ENCODE measurements around the gene SOX5.

Gene SOX5

DNA sequence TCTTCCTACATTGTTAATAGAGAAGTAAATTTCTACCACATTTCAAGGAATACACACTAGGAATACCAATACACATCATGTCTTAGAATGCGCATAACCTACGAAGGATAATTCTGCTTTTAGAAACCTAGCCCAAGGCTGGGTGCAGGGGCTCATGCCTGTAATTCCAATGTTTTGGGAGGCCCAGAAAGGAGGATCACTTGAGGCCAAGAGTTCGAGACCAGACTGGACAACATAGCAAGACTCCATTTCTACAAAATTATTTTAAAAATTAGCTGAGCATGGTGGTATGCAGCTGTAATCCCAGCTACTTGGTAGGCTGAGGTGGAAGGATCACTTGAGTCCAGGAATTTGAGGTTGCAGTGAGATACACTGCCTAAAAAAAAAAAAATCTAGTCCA is 206.9 kb downstream of the SOX5 start:
- TF ChIP-seq, protein P1, sequence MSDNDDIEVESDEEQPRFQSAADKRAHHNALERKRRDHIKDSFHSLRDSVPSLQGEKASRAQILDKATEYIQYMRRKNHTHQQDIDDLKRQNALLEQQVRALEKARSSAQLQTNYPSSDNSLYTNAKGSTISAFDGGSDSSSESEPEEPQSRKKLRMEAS (IDR thresholded peaks at IDR 0.05; ENCODE audit: low read depth, low read length): no peak
- TF ChIP-seq MYC (IDR thresholded peaks at IDR 0.05; ENCODE audit: low read depth, low read length) (no peak), POLR2A (IDR thresholded peaks at IDR 0.05; ENCODE audit: extremely low read depth, insufficient read length) (no peak)
- TF ChIP-seq, protein P2, sequence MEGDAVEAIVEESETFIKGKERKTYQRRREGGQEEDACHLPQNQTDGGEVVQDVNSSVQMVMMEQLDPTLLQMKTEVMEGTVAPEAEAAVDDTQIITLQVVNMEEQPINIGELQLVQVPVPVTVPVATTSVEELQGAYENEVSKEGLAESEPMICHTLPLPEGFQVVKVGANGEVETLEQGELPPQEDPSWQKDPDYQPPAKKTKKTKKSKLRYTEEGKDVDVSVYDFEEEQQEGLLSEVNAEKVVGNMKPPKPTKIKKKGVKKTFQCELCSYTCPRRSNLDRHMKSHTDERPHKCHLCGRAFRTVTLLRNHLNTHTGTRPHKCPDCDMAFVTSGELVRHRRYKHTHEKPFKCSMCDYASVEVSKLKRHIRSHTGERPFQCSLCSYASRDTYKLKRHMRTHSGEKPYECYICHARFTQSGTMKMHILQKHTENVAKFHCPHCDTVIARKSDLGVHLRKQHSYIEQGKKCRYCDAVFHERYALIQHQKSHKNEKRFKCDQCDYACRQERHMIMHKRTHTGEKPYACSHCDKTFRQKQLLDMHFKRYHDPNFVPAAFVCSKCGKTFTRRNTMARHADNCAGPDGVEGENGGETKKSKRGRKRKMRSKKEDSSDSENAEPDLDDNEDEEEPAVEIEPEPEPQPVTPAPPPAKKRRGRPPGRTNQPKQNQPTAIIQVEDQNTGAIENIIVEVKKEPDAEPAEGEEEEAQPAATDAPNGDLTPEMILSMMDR (IDR thresholded peaks at IDR 0.05; ENCODE audit: low read depth, low read length): no peak
- H3K4me3 ChIP-seq (ENCODE audit: low read depth, low read length): no peak overlapping the region
- DNase-seq (ENCODE audit: low read depth): no peak

DNA sequence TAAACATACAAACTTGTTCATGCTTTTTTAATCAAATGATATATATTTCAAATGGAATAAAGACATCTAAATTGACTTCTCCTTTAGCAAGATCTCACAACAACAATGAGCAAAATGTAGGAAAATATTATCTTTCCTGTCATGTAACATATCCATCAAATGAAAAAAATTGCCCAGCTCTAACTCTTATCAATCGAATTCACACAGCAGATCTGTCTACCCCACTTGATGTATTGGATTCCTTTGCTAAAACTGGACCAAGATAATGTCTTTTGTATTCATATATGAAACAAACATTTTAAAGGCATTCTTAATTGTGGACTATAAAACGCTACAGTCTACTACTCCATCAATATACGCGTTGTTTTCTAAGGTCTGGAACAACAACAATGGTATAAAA is 218.0 kb downstream of the SOX5 start:
- no peak overlapping the region for H3K4me3 ChIP-seq (ENCODE audit: low read depth, low read length)
- no peak for DNase-seq (ENCODE audit: low read depth)
- TF ChIP-seq MYC (IDR thresholded peaks at IDR 0.05; ENCODE audit: low read depth, low read length): no peak
- TF ChIP-seq, protein P2 (IDR thresholded peaks at IDR 0.05; ENCODE audit: low read depth, low read length): no peak
- TF ChIP-seq POLR2A (IDR thresholded peaks at IDR 0.05; ENCODE audit: extremely low read depth, insufficient read length): no peak
- TF ChIP-seq, protein P1 (IDR thresholded peaks at IDR 0.05; ENCODE audit: low read depth, low read length): no peak

DNA sequence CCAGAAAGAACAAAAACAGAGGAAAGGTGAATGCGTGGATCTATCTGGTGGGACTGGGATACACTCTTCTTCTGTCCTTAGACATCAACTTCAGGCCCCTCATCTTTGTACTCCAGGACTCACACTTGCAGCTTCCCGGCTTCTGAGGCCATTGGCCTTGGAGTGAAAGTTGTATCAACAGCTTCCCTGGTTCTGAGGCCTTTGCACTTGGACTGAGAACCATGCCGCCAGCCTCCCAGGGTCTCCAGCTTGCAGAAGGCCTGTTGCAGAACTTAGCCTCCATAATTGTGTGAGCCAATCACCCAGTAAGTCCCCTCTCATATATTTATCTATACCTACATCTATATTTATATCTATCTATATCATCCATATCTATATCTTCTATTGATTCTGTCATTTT is 218.4 kb downstream of the SOX5 start:
- H3K4me3 ChIP-seq (ENCODE audit: low read depth, low read length): no peak overlapping the region
- TF ChIP-seq MYC (IDR thresholded peaks at IDR 0.05; ENCODE audit: low read depth, low read length) (no peak), POLR2A (IDR thresholded peaks at IDR 0.05; ENCODE audit: extremely low read depth, insufficient read length) (no peak)
- TF ChIP-seq, protein P1 (IDR thresholded peaks at IDR 0.05; ENCODE audit: low read depth, low read length): no peak
- TF ChIP-seq, protein P2 (IDR thresholded peaks at IDR 0.05; ENCODE audit: low read depth, low read length): no peak

DNA sequence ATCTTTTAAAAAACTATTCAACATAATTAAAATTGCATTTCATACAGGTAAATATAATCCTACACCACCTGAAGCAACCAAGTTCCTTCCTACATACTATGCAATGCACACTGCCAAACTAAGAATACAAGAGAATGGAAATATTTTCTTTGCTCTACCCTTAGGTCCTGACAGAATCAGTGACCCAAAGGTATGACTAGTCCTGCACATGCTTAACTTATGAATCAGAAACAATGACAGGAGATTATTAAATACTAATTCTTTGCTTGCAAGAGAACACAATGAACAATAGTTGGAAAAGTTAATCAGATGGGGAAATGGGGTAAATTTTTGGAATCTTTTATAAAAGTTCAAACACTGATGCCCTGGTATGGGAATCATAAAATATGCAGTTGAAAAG is 220.1 kb downstream of the SOX5 start:
- no peak for DNase-seq (ENCODE audit: low read depth)
- TF ChIP-seq, protein P1 (IDR thresholded peaks at IDR 0.05; ENCODE audit: low read depth, low read length): no peak
- TF ChIP-seq POLR2A (IDR thresholded peaks at IDR 0.05; ENCODE audit: extremely low read depth, insufficient read length): no peak
- no peak for TF ChIP-seq MYC (IDR thresholded peaks at IDR 0.05; ENCODE audit: low read depth, low read length)
- TF ChIP-seq, protein P2 (IDR thresholded peaks at IDR 0.05; ENCODE audit: low read depth, low read length): no peak
- H3K4me3 ChIP-seq (ENCODE audit: low read depth, low read length): no peak overlapping the region

More for the DNA sequence above, 218.4 kb downstream of the SOX5 start:
- no peak for DNase-seq (ENCODE audit: low read depth)

DNA sequence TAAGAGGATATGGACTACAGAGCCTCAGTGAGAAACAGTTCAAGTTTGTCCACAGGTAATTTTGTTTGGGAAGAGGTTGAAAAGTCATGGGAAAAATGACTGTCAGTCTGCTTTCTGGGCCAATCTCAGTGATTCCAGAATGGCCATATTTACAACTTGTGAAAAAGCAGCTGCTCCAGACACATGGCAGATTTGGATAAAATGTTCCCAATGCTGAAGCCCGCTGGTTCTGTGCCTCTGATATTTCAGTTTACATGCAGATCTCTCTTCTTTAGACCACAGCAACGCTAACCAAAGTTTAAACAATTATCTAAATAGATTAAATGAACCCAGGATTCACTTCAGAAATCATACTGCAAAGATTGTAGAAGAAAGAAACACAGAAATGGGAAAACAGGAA is 222.8 kb downstream of the SOX5 start:
- TF ChIP-seq MYC (IDR thresholded peaks at IDR 0.05; ENCODE audit: low read depth, low read length): no peak
- TF ChIP-seq, protein P2 (IDR thresholded peaks at IDR 0.05; ENCODE audit: low read depth, low read length): no peak
- TF ChIP-seq POLR2A (IDR thresholded peaks at IDR 0.05; ENCODE audit: extremely low read depth, insufficient read length): no peak
- TF ChIP-seq, protein P1 (IDR thresholded peaks at IDR 0.05; ENCODE audit: low read depth, low read length): no peak
- DNase-seq (ENCODE audit: low read depth): no peak
- H3K4me3 ChIP-seq (ENCODE audit: low read depth, low read length): no peak overlapping the region

DNA sequence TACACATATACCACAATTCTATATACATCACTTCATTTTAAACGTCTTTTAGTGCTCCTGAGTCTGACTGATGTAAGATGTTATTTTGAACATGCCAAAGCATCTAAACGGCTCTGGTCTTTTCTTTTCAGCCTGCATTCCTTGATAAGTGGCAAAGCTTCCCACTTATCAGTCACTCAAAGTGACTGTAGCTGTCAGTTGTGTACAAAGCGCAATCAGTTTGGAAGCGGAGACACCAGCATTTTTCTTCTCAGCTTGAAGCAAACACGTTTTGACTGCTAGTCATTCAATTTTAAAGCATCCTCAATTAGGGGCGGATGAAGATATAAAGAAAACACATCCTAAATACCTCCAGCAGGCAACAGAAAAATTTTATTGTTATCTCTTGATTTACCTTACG is 226.8 kb downstream of the SOX5 start:
- no peak for TF ChIP-seq POLR2A (IDR thresholded peaks at IDR 0.05; ENCODE audit: extremely low read depth, insufficient read length)
- TF ChIP-seq, protein P2 (IDR thresholded peaks at IDR 0.05; ENCODE audit: low read depth, low read length): no peak
- TF ChIP-seq, protein P1 (IDR thresholded peaks at IDR 0.05; ENCODE audit: low read depth, low read length): no peak
- TF ChIP-seq MYC (IDR thresholded peaks at IDR 0.05; ENCODE audit: low read depth, low read length): no peak
- DNase-seq (ENCODE audit: low read depth): no peak
- no peak overlapping the region for H3K4me3 ChIP-seq (ENCODE audit: low read depth, low read length)

All from NB4 (cell line).